Femur (tissue), 1 donor: ENCODE measurements around the gene PGGT1B.

Experiments
- DNase-seq: peaks from one replicate; pipeline ENCODE4 v3.0.0-alpha.2; 2017

Gene PGGT1B

DNA sequence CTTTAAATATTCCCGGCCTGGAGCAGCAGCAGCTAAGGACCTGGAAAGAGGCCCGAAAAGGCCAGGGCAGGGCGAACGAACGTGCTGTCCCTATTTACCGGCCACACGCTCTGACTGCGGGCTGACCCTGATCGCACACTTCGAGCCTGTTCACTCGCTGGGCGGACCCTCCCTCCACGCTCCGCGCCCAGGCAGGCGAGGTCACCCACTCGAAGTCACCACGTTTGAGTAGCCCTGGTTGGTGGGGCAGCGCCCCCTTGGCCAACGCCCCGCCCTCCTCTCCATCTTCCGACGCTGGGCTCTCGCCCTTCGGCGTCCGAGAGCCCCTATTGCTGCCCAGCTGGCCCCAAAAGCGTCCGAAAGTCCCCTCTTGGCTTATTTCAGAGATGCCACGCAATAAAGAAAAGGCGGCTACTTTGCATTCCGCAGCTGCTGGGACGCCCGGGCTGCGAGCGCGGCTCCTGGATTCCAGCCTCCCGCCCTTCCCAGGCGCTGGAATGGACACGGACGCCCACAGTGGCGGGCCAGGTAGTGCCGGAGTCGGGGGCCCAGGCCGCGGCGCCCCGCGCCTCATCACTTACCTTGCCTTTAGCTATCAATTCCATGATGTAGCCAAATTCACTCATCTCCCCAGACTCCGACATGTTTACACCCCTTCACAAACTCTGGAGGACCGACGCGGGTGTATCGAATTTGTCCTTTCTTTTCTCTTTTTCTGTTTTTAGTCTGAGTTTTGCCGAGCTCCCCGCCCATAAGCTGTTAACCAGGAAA, 83.1 kb downstream of the PGGT1B start:
- DNase-seq, result peak; percentile 30

DNA sequence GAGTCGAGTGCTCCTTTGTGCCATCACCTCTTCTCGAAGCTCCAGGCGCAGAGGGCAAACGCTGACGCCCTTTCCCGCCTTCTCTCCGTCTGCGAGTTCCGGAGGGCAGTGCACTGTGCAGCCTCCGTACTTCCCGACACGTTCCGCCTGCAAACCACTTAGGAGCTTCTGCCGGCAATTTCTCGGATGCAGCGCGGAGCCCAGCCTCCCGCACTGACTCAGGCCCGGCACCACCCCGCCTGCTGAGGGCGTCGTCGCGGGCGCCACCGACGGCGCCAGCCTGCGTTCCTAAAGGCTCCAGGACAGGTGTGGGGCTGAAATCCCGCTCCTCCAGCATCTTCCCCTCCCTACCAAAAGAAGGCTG, 83.7 kb downstream of the PGGT1B start:
- no peak for DNase-seq

DNA sequence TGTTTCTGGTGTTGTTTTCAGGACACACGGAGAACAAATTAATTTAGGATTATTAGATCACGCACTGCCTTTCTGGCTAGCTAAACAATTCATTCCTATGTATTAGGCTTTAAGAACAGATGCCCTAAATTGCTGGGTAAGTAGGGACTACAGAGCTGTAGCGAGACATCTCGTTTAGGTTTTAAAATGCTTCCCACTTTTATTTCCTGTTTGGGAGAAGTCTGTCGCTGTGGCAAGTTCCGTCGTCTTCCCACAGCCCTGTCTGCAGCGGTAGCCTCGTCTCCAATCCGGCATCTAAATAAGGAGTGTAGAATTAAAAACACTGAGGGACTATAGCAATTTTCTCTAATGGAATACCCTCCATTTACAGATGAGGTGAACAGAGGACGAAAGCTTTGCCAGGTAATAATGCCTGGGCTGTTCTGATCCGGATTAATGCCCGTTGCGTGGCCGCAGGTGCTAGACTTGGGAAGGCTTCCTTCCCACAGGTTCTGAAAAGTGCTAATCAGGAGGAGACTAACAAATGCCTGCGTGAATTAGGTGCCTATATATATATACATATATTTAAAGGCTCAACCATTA, 91.7 kb downstream of the PGGT1B start:
- no peak for DNase-seq

- no peak for DNase-seq
These were observed 92.3 kb downstream of the PGGT1B start for GRCh38 chr5:115170134-115170928.

GRCh38 chr5:115169487-115170133, 93.1 kb downstream of the PGGT1B start, which contains the start of gene TRIM36:
TSS of gene TRIM36 (minus strand) at chr5:115169908. CDS start at chr5:115169634, 274 bp downstream.
- peak; percentile 93 for DNase-seq

DNA sequence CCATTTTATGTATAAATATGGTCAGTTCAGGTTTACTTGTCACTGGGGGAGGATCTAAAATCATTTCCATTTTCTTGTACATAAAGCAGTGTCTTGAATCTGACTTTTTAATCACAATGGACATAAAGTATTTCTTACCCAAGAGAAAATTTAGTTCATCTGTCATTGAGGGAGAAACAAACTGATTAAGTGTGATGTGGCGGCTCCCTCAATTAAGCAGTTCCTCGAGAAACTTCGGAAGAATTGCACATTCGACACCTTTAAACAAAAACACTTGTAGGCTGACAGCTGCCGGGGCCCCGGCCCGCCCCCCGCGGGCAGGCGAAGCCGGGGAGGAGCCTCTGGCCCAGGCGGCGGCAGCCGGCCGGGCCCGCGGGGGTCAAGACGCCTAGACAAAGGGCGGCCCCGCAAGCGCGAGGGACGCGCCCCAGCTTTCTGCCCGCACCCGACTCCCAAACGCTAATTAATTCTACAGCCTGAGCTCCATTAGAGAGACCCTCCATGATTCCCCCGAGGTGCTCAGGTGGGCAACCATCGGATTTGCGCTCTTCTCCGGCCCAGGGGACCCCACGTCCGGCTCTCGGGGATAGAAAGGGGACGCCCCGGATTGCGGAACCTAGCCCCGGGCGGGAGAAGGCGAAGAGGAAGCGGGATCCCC, 93.7 kb downstream of the PGGT1B start:
- no peak for DNase-seq

DNA sequence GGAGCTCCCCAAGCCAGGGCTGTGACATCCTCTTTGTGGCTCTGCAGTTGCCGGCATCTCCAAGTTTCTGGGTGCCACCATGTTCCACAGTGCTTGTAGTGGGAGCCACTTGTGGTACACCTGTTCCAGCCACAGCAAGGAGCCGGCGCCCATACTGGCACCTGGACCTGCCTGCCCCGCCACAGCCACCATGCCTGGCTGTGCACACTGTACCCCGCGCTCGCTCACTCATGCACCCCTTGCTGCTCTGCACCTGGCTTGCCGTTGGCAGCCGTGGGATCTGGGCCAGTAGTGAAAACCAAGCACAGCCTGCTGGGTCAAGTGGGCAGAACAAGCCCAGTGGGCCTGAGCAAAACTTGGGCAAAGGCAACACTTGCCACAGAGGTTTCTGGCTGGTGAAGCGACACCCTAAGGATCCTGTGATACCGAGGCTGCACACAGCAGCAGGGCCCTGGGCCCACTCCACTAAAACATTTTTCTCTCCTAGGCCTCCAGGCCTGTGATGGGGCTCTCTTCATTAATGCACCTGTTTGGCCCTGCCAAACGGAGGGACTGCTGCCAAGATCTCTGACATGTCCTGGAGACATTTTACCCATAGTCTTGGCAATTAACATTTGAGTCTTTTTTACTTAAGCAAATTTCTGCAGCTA, 95.8 kb downstream of the PGGT1B start:
- no peak for DNase-seq

DNA sequence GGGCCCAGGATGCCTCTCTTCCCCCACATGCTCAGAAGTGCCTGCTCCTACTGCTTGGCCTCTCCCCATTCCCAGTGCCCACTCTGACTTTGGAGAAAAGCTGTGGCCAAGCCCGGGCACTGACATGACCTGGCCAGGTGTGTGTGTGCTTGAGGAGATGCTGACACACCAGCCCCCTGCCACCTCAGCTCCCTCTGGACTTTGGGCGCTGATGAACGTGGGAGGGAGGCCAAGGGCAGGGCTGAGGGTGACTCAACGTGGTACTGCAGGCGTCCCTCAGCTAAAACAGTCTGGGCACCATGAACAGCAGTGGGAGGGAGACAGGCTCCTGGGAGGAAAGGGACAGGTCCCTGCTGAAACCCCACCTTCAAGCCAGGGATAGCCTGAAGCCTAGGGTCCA, 96.9 kb downstream of the PGGT1B start:
- DNase-seq, result no peak

- DNase-seq, result no peak
These were observed 101.7 kb downstream of the PGGT1B start for GRCh38 chr5:115160975-115161475.
